Measurements from ENCODE around the gene ANKMY1. TPM values are rescaled to one million over a fixed set of nuclear protein-coding genes. Genes with fewer than 3 reads are reported as not detected.

Gene ANKMY1
- total and polyA plus RNA-seq, 2 experiments from 2014 or later, result 2.3 to 8.9 TPM

- no peaks in the 10 kb centered on the region for H3K79me2 ChIP-seq (replicated peaks; ENCODE audit: insufficient read depth)
- Mint-ChIP-seq H3K36me3 (ENCODE audit: low read depth) (peaks cover 2% of the 10 kb centered on the region; the same call in 1 of the 3 replicates), H3K27me3 (ENCODE audit: insufficient read depth, low read depth, poor library complexity) (peaks cover 1% of the 10 kb centered on the region), H3K9me3 (no peaks in the 10 kb centered on the region), H3K4me1 (no peaks in the 10 kb centered on the region; the same call in 2 of the 3 replicates), H3K4me3 (no peak overlapping the region), H3K27ac (no peak overlapping the region)
- no peaks in the 10 kb centered on the region for H3K9me2 ChIP-seq (ENCODE audit: insufficient read depth)
- no peak for DNase-seq (ENCODE audit: low spot score)
- no peak overlapping the region for H3K27ac ChIP-seq (ENCODE audit: low read depth)
- no peak for ATAC-seq
- no peaks in the 10 kb centered on the region for H3K4me1 ChIP-seq (ENCODE audit: insufficient read depth)
- H3K36me3 ChIP-seq (ENCODE audit: insufficient read depth), result no peaks in the 10 kb centered on the region
- no peak overlapping the region for H2AFZ ChIP-seq
- no peak overlapping the region for H3K4me2 ChIP-seq
- no peak overlapping the region for H3K4me3 ChIP-seq
- no peaks in the 10 kb centered on the region for H3F3A ChIP-seq (replicated peaks; ENCODE audit: low read depth)
- TF ChIP-seq NANOG (IDR thresholded peaks at IDR 0.05; ENCODE audit: borderline replicate concordance), result no peak
- no peak for TF ChIP-seq POLR2AphosphoS5 (IDR thresholded peaks at IDR 0.05; ENCODE audit: low read depth)
- no peak for TF ChIP-seq CREB1 (CRISPR knock-in tag; IDR thresholded peaks at IDR 0.05; ENCODE audit: low read depth)
- no peak for TF ChIP-seq CTCF (conservative IDR thresholded peaks at IDR 0.05; ENCODE audit: low read depth in 2 of 2)
- no peak for TF ChIP-seq EZH2phosphoT487 (IDR thresholded peaks at IDR 0.05; ENCODE audit: unreplicated experiment)
- TF ChIP-seq REST (IDR thresholded peaks at IDR 0.05; ENCODE audit: unreplicated experiment), result no peak
- no peak for TF ChIP-seq EZH2 (IDR thresholded peaks at IDR 0.05; ENCODE audit: low read depth, unreplicated experiment)
- TF ChIP-seq, protein P1, sequence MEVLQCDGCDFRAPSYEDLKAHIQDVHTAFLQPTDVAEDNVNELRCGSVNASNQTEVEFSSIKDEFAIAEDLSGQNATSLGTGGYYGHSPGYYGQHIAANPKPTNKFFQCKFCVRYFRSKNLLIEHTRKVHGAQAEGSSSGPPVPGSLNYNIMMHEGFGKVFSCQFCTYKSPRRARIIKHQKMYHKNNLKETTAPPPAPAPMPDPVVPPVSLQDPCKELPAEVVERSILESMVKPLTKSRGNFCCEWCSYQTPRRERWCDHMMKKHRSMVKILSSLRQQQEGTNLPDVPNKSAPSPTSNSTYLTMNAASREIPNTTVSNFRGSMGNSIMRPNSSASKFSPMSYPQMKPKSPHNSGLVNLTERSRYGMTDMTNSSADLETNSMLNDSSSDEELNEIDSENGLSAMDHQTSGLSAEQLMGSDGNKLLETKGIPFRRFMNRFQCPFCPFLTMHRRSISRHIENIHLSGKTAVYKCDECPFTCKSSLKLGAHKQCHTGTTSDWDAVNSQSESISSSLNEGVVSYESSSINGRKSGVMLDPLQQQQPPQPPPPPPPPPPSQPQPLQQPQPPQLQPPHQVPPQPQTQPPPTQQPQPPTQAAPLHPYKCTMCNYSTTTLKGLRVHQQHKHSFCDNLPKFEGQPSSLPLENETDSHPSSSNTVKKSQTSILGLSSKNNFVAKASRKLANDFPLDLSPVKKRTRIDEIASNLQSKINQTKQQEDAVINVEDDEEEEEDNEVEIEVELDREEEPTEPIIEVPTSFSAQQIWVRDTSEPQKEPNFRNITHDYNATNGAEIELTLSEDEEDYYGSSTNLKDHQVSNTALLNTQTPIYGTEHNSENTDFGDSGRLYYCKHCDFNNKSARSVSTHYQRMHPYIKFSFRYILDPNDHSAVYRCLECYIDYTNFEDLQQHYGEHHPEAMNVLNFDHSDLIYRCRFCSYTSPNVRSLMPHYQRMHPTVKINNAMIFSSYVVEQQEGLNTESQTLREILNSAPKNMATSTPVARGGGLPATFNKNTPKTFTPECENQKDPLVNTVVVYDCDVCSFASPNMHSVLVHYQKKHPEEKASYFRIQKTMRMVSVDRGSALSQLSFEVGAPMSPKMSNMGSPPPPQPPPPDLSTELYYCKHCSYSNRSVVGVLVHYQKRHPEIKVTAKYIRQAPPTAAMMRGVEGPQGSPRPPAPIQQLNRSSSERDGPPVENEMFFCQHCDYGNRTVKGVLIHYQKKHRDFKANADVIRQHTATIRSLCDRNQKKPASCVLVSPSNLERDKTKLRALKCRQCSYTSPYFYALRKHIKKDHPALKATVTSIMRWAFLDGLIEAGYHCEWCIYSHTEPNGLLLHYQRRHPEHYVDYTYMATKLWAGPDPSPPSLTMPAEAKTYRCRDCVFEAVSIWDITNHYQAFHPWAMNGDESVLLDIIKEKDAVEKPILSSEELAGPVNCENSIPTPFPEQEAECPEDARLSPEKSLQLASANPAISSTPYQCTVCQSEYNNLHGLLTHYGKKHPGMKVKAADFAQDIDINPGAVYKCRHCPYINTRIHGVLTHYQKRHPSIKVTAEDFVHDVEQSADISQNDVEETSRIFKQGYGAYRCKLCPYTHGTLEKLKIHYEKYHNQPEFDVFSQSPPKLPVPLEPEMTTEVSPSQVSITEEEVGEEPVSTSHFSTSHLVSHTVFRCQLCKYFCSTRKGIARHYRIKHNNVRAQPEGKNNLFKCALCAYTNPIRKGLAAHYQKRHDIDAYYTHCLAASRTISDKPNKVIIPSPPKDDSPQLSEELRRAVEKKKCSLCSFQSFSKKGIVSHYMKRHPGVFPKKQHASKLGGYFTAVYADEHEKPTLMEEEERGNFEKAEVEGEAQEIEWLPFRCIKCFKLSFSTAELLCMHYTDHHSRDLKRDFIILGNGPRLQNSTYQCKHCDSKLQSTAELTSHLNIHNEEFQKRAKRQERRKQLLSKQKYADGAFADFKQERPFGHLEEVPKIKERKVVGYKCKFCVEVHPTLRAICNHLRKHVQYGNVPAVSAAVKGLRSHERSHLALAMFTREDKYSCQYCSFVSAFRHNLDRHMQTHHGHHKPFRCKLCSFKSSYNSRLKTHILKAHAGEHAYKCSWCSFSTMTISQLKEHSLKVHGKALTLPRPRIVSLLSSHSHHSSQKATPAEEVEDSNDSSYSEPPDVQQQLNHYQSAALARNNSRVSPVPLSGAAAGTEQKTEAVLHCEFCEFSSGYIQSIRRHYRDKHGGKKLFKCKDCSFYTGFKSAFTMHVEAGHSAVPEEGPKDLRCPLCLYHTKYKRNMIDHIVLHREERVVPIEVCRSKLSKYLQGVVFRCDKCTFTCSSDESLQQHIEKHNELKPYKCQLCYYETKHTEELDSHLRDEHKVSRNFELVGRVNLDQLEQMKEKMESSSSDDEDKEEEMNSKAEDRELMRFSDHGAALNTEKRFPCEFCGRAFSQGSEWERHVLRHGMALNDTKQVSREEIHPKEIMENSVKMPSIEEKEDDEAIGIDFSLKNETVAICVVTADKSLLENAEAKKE (CRISPR knock-in tag; IDR thresholded peaks at IDR 0.05), result no peak
- no peaks in the 10 kb centered on the region for H3K27me3 ChIP-seq (ENCODE audit: insufficient read depth)
- peaks cover 1% of the 10 kb centered on the region for H4K20me1 ChIP-seq (replicated peaks; ENCODE audit: insufficient read depth)
These were observed 40.6 kb upstream of the ANKMY1 start for GRCh38 chr2:240598311-240598911.
